MCF 10A (cell line): Measurements from ENCODE around the gene HOXA4. TPM values are rescaled to one million over a fixed set of nuclear protein-coding genes. Genes with fewer than 3 reads are reported as not detected.

Experiments
- BruUV-seq: library from RNA; stranded (reverse); fragments of 400-500 nt; replicated peaks from 2 replicates; lab custom pipeline; 2021; lab: Mats Ljungman, UMichigan
- CTCF ChIA-PET: fragments of 300-600 bp; sonication (Branson Sonifier 250); formaldehyde crosslinking; extraction: SDS; loops from one replicate; lab custom pipeline; 2021; ENCODE audit warnings: antibody characterized with exemption, inconsistent platforms; lab: Yijun Ruan, JAX
- POLR2A ChIA-PET: fragments of 300-600, 350-650 bp; sonication (Branson Sonifier 250); formaldehyde crosslinking; extraction: SDS; loops from one replicate; lab custom pipeline; 2020; ENCODE audit warnings: antibody characterized with exemption, inconsistent platforms; lab: Yijun Ruan, JAX
- DNase-seq: peaks from one replicate; pipeline ENCODE4 v3.0.0-alpha.2; 2018; ENCODE audit not compliant: unreplicated experiment
- H3K27ac Mint-ChIP-seq: one replicate; pipeline ENCODE4 v1.8.0; 2022; ENCODE audit warnings: mild to moderate bottlenecking, low read depth, mixed read lengths; ENCODE audit not compliant: unreplicated experiment
- H3K27me3 Mint-ChIP-seq: one replicate; pipeline ENCODE4 v1.8.0; 2022; ENCODE audit warnings: mixed read lengths; ENCODE audit not compliant: insufficient read depth, unreplicated experiment
- H3K36me3 Mint-ChIP-seq: one replicate; pipeline ENCODE4 v1.8.0; 2022; ENCODE audit warnings: mild to moderate bottlenecking, moderate library complexity, mixed read lengths; ENCODE audit not compliant: insufficient read depth, unreplicated experiment
- H3K4me1 Mint-ChIP-seq: one replicate; pipeline ENCODE4 v1.8.0; 2022; ENCODE audit warnings: mixed read lengths; ENCODE audit not compliant: insufficient read depth, unreplicated experiment
- H3K4me3 Mint-ChIP-seq: one replicate; pipeline ENCODE4 v1.8.0; 2022; ENCODE audit warnings: mild to moderate bottlenecking, moderate library complexity, mixed read lengths; ENCODE audit not compliant: unreplicated experiment
- H3K9me3 Mint-ChIP-seq: one replicate; pipeline ENCODE4 v1.8.0; 2022; ENCODE audit warnings: mixed read lengths; ENCODE audit not compliant: unreplicated experiment
- CTCF ChIP-seq: fragments of 200-600 bp; IDR thresholded peaks from one replicate; pipeline ENCODE4 v1.8.0; 2022; ENCODE audit warnings: antibody characterized with exemption, mild to moderate bottlenecking; ENCODE audit not compliant: unreplicated experiment
- intact Hi-C: fragments of 100-400 bp; cut with micrococcal nuclease; formaldehyde crosslinking; loops from 2 replicates; pipeline ENCODE4 v1.14.1; 2022
- total RNA-seq: library from RNA; stranded (reverse); gene quantifications from 2 replicates; pipeline ENCODE4 v1.2.3, GENCODE V29; 2022

HOXA4 gene
- total RNA-seq, 1 experiment from 2014 or later = 2.6 TPM

- no peak for DNase-seq
- H3K36me3 Mint-ChIP-seq = peaks cover 31% of the 10 kb centered on the region
- BruUV-seq = no TSS peak
- H3K27me3 Mint-ChIP-seq = no peaks in the 10 kb centered on the region
- intact Hi-C loops = no loop called here
- H3K4me1 Mint-ChIP-seq = peaks cover 15% of the 10 kb centered on the region
- peak overlapping the region; percentile 98 for H3K27ac Mint-ChIP-seq
- no peaks in the 10 kb centered on the region for H3K9me3 Mint-ChIP-seq
- no peak for TF ChIP-seq CTCF
- ChIA-PET POLR2A (interaction anchor here (0.7 to 15.3 kb wide), 11 partner anchors 9 to 271 kb away, joined by 3 to 485 read pairs (median 30); partner anchors contain the start of genes HOXA1, HOXA5, HOXA9 and SKAP2), CTCF (interaction anchor here (1.0 to 4.2 kb wide), 8 partner anchors 11 to 268 kb away, joined by 3 to 19 read pairs (median 5); no protein-coding TSS in a partner anchor)
- H3K4me3 Mint-ChIP-seq = peak overlapping the region; percentile 94
These were observed 8.9 kb downstream of the HOXA4 start for GRCh38 chr7:27121684-27122076.

GRCh38 chr7:27119412-27119911 lies 11.1 kb downstream of the HOXA4 start:
- peak overlapping the region; percentile 14 for H3K4me3 Mint-ChIP-seq

GRCh38 chr7:27118580-27118979 lies 12.0 kb downstream of the HOXA4 start:
- H3K27ac Mint-ChIP-seq = no peak overlapping the region
- DNase-seq = no peak
- no peak for TF ChIP-seq CTCF
- no peak overlapping the region for H3K4me3 Mint-ChIP-seq
- intact Hi-C loops = no loop called here
- peaks cover 27% of the 10 kb centered on the region for H3K4me1 Mint-ChIP-seq
- peaks cover 36% of the 10 kb centered on the region for H3K36me3 Mint-ChIP-seq
- ChIA-PET POLR2A (interaction anchor here (0.6 to 15.3 kb wide), 6 partner anchors 11 to 262 kb away, joined by 3 to 485 read pairs (median 174); partner anchors contain the start of genes HOXA1, HOXA5 and SKAP2), CTCF (interaction anchor here (0.8 to 2.7 kb wide), 3 partner anchors 12 to 265 kb away, joined by 3 to 10 read pairs (median 3); partner anchors contain the start of gene HOXA4)
- BruUV-seq = no TSS peak
- H3K27me3 Mint-ChIP-seq = no peaks in the 10 kb centered on the region
- no peaks in the 10 kb centered on the region for H3K9me3 Mint-ChIP-seq

More at GRCh38 chr7:27119412-27119911, 11.1 kb downstream of the HOXA4 start:
- peaks cover 32% of the 10 kb centered on the region for H3K36me3 Mint-ChIP-seq
- no TSS peak for BruUV-seq
- TF ChIP-seq CTCF = no peak
- intact Hi-C loops = no loop called here
- no peak overlapping the region for H3K27ac Mint-ChIP-seq
- peaks cover 24% of the 10 kb centered on the region for H3K4me1 Mint-ChIP-seq
- ChIA-PET CTCF (interaction anchor here (0.6 to 4.2 kb wide), 11 partner anchors 10 to 266 kb away, joined by 3 to 19 read pairs (median 8); partner anchors contain the start of gene HOXA5), POLR2A (interaction anchor here (0.6 to 15.3 kb wide), 7 partner anchors 12 to 263 kb away, joined by 3 to 485 read pairs (median 129); partner anchors contain the start of genes HOXA1, HOXA5 and SKAP2)
- DNase-seq = no peak
- H3K9me3 Mint-ChIP-seq = no peaks in the 10 kb centered on the region
- no peaks in the 10 kb centered on the region for H3K27me3 Mint-ChIP-seq

- H3K27ac Mint-ChIP-seq = no peak overlapping the region
These were observed 12.6 kb downstream of the HOXA4 start for GRCh38 chr7:27117887-27118491.

More at GRCh38 chr7:27117887-27118491, 12.6 kb downstream of the HOXA4 start:
- intact Hi-C loops = no loop called here
- H3K9me3 Mint-ChIP-seq = no peaks in the 10 kb centered on the region
- no peak overlapping the region for H3K4me3 Mint-ChIP-seq
- BruUV-seq = no TSS peak
- no peak for TF ChIP-seq CTCF
- H3K36me3 Mint-ChIP-seq = peaks cover 31% of the 10 kb centered on the region
- no peak for DNase-seq
- ChIA-PET POLR2A (interaction anchor here (0.6 to 15.3 kb wide), 7 partner anchors 7 to 261 kb away, joined by 3 to 485 read pairs (median 129); partner anchors contain the start of genes HOXA1, HOXA5 and SKAP2), CTCF (interaction anchor here (0.8 to 2.7 kb wide), 4 partner anchors 13 to 264 kb away, joined by 3 to 12 read pairs (median 6); partner anchors contain the start of gene HOXA4)
- peaks cover 27% of the 10 kb centered on the region for H3K4me1 Mint-ChIP-seq
- H3K27me3 Mint-ChIP-seq = no peaks in the 10 kb centered on the region
